GM20000 (cell line): ENCODE data around the gene KCNH3.
A peak's percentile ranks its signal among the peaks of the same experiment; 100 is the strongest.

Source experiments
- DNase-seq: peaks from one replicate; pipeline ENCODE4 v3.0.0; 2012; ENCODE audit warnings: low spot score
- CTCF ChIP-seq: IDR thresholded peaks from 2 replicates; pipeline ENCODE4 v1.5.1; 2012; ENCODE audit warnings: mild to moderate bottlenecking, control low read depth; ENCODE audit errors: extremely low read depth, missing control alignments

Gene KCNH3

GRCh38 chr12:49537752-49538509 lies 899 bp upstream of the KCNH3 start:
- TF ChIP-seq CTCF = peak; percentile 10
- DNase-seq = peak; percentile 60

- peak; percentile 72 for DNase-seq
- no peak for TF ChIP-seq CTCF
Measured at GRCh38 chr12:49539406-49540228, 787 bp downstream of the KCNH3 start.

GRCh38 chr12:49540229-49541139 lies 1.7 kb downstream of the KCNH3 start:
- no peak for TF ChIP-seq CTCF
- DNase-seq = peak; percentile 36

GRCh38 chr12:49541140-49541861 lies 2.5 kb downstream of the KCNH3 start:
- TF ChIP-seq CTCF = no peak
- peak; percentile 26 for DNase-seq

- no peak for DNase-seq
- TF ChIP-seq CTCF = no peak
Measured at GRCh38 chr12:49541911-49542505, 3.2 kb downstream of the KCNH3 start.

GRCh38 chr12:49542592-49543160 lies 3.8 kb downstream of the KCNH3 start:
- DNase-seq = no peak
- no peak for TF ChIP-seq CTCF
